RWPE1 (cell line): ENCODE data around the gene PPP3CA.

ENCODE experiments used
- CTCF ChIA-PET: fragments of 350-600 bp; sonication (Branson Sonifier 250); formaldehyde crosslinking; extraction: SDS; loops from one replicate; lab custom pipeline; 2021; lab: Yijun Ruan, JAX
- POLR2A ChIA-PET: fragments of 400-600 bp; formaldehyde crosslinking; extraction: SDS; loops from one replicate; lab custom pipeline; 2020; ENCODE audit warnings: antibody characterized with exemption; ENCODE audit not compliant: low non-redundant PET; lab: Yijun Ruan, JAX
- DNase-seq: peaks from one replicate; pipeline ENCODE4 v3.0.0; 2012; ENCODE audit warnings: low spot score
- H3K27ac ChIP-seq: fragments of 450-650 bp; 2 replicates; pipeline ENCODE4 v1.5.1; 2017
- CTCF ChIP-seq: fragments of 450-650 bp; conservative IDR thresholded peaks from 2 replicates; pipeline ENCODE4 v1.5.1; 2017; ENCODE audit warnings: low read depth, mild to moderate bottlenecking

Gene PPP3CA

GRCh38 chr4:100977746-100978397 is 369.5 kb downstream of the PPP3CA start:
- no peak for TF ChIP-seq CTCF
- no peak overlapping the region for H3K27ac ChIP-seq
- CTCF ChIA-PET = no interaction called here
- POLR2A ChIA-PET = no interaction called here
- no peak for DNase-seq

GRCh38 chr4:100977274-100977673 is 370.1 kb downstream of the PPP3CA start:
- TF ChIP-seq CTCF = no peak
- H3K27ac ChIP-seq = no peak overlapping the region
- ChIA-PET POLR2A (no interaction called here), CTCF (interaction anchor here (0.7 kb wide), 1 partner anchor 11 kb away, joined by 3 read pairs; no protein-coding TSS in a partner anchor)
- no peak for DNase-seq
